ENCODE data around the gene MERTK. TPM values are rescaled to one million over a fixed set of nuclear protein-coding genes. Genes with fewer than 3 reads are reported as not detected.
A peak's percentile ranks its signal among the peaks of the same experiment; 100 is the strongest.

Gene MERTK
- total and polyA plus RNA-seq, 8 donors, result 2.8 to 13.9 (median 5.4) TPM

- Histone ChIP-seq H3K4me3 (no peak overlapping the region), H3K36me3 (peaks cover 0 to 37% (median 0%) of the 10 kb centered on the region in 3 donors), H3K9me3 (no peaks in the 10 kb centered on the region), H3K4me1 (no peaks in the 10 kb centered on the region), H3K27me3 (no peaks in the 10 kb centered on the region), H3K27ac (no peak overlapping the region)
- WGBS, 2 donors, result 97 to 98% methylated on average over 3 of the region's 3 CpGs
- ATAC-seq (no peak), DNase-seq (no peak), FAIRE-seq (no peak)
- no peak for TF ChIP-seq CTCF (IDR thresholded peaks at IDR 0.05)
- intact Hi-C loops (cut with DNase I), result no loop called here
Measured at GRCh38 chr2:112073875-112074274, 175.5 kb downstream of the MERTK start.

GRCh38 chr2:112074506-112074905, 176.1 kb downstream of the MERTK start:
- H3K4me1 ChIP-seq, result no peaks in the 10 kb centered on the region
- H3K27ac ChIP-seq, result no peak overlapping the region
- DNase-seq, result no peak
- no peaks in the 10 kb centered on the region for H3K27me3 ChIP-seq
- intact Hi-C loops (cut with DNase I), result no loop called here
- peaks cover 0 to 32% (median 0%) of the 10 kb centered on the region in 3 donors for H3K36me3 ChIP-seq
- H3K4me3 ChIP-seq, result no peak overlapping the region
- 86 to 92% methylated on average over 1 of the region's 1 CpG for WGBS, 2 donors
- no peak for FAIRE-seq
- no peak for TF ChIP-seq CTCF (IDR thresholded peaks at IDR 0.05)
- no peak for ATAC-seq
- H3K9me3 ChIP-seq, result no peaks in the 10 kb centered on the region

- Histone ChIP-seq H3K27me3 (no peaks in the 10 kb centered on the region), H3K9me3 (no peaks in the 10 kb centered on the region), H3K4me1 (no peaks in the 10 kb centered on the region), H3K4me3 (no peak overlapping the region), H3K27ac (no peak overlapping the region), H3K36me3 (peaks cover 0 to 22% (median 0%) of the 10 kb centered on the region in 3 donors)
- DNase-seq (no peak), ATAC-seq (peak in 1 of 4 donors; percentile 47), FAIRE-seq (no peak)
- no peak for TF ChIP-seq CTCF (IDR thresholded peaks at IDR 0.05)
- intact Hi-C loops (cut with DNase I), result no loop called here
- WGBS, 2 donors, result 79 to 80% methylated on average over 8 of the region's 8 CpGs
Measured at GRCh38 chr2:112075490-112076260, 177.3 kb downstream of the MERTK start.

GRCh38 chr2:112077814-112078213, 179.4 kb downstream of the MERTK start:
- H3K9me3 ChIP-seq, result no peaks in the 10 kb centered on the region
- intact Hi-C loops (cut with DNase I), result no loop called here
- no peaks in the 10 kb centered on the region for H3K4me1 ChIP-seq
- peaks cover 0 to 16% (median 0%) of the 10 kb centered on the region in 3 donors for H3K36me3 ChIP-seq
- H3K4me3 ChIP-seq, result no peak overlapping the region
- H3K27ac ChIP-seq, result no peak overlapping the region
- no peak for FAIRE-seq
- ATAC-seq, result no peak
- no peak for DNase-seq
- no peaks in the 10 kb centered on the region for H3K27me3 ChIP-seq
- no peak for TF ChIP-seq CTCF (IDR thresholded peaks at IDR 0.05)
- 84 to 100% methylated on average over 1 of the region's 1 CpG for WGBS, 2 donors

Other genes with a start within 250 kb of the MERTK start
- gene ANAPC1, start 14.4 kb upstream of the MERTK start, total RNA-seq, result 10 to 100 TPM; 11.7 to 22.4 (median 15.8) TPM
- 1 to 10 TPM; 5.7 to 6.3 TPM for gene ANAPC1, start 14.4 kb upstream of the MERTK start, polyA plus RNA-seq
- gene TMEM87B, start 156.7 kb downstream of the MERTK start, total RNA-seq, result 10 to 100 TPM; 10.1 to 21.7 (median 14.0) TPM
- gene TMEM87B, start 156.7 kb downstream of the MERTK start, polyA plus RNA-seq, result 10 to 100 TPM in 1 of 2 donors, 1 to 10 TPM in 1; 4.7 to 11.6 TPM
- gene FBLN7, start 239.8 kb downstream of the MERTK start, total RNA-seq, result 1 to 10 TPM in 1 of 6 donors, under 1 TPM in 5; 0.51 to 1.8 (median 0.76) TPM
- 1 to 10 TPM; 1.0 to 2.8 TPM for gene FBLN7, start 239.8 kb downstream of the MERTK start, polyA plus RNA-seq

Measured in pancreas (tissue), 10 donors.